Esophagus muscularis mucosa (tissue), 4 donors: Measurements from ENCODE around the gene MR1. TPM values are rescaled to one million over a fixed set of nuclear protein-coding genes. Genes with fewer than 3 reads are reported as not detected.
"Not testable (repeated sequence)": the region's sequence is repeated elsewhere in the genome, so short reads cannot be mapped to it uniquely, and the experiment has no call there.

Experiments used
- DNase-seq: peaks from one replicate; pipeline ENCODE4 v3.0.0-alpha.2; 2017; ENCODE audit errors: extremely low spot score
- H3K27ac ChIP-seq, 4 donors: fragments of 200-600 bp; sonication (generic); replicated peaks in 1 of 4; 1 replicate in 3 of 4; 2 replicates in 1 of 4; pipeline ENCODE4 v1.5.1; 2016 to 2019; ENCODE audit warnings: mild to moderate bottlenecking in 1 of 4
- H3K27me3 ChIP-seq, 4 donors: fragments of 200-600 bp; sonication (generic); one replicate each; pipeline versions ENCODE4 v1.5.1 to v1.6.0; 2016 to 2019
- H3K36me3 ChIP-seq, 4 donors: fragments of 200-600 bp; sonication (generic); one replicate each; pipeline ENCODE4 v1.5.1; 2016 to 2019
- H3K4me1 ChIP-seq, 4 donors: fragments of 200-600 bp; sonication (generic); one replicate each; pipeline ENCODE4 v1.5.1; 2016 to 2019
- H3K4me3 ChIP-seq, 4 donors: fragments of 200-600 bp; sonication (generic); 1 replicate in 2 of 4; 2 replicates in 2 of 4; pipeline ENCODE4 v1.5.1; 2016 to 2019; ENCODE audit warnings: mild to moderate bottlenecking in 4 of 4, moderate library complexity in 1 of 4
- H3K9me3 ChIP-seq, 4 donors: fragments of 200-600 bp; sonication (generic); 1 replicate in 3 of 4; 2 replicates in 1 of 4; pipeline ENCODE4 v1.5.1; 2016 to 2019
- CTCF ChIP-seq, 3 experiments: fragments of 200-600 bp in 2 of 3; fragments of 450-650 bp in 1 of 3; sonication (generic) in 2 of 3; IDR thresholded peaks; one replicate each; pipeline ENCODE4 v1.5.1; 2017 to 2019; ENCODE audit warnings: antibody characterized with exemption in 3 of 3, mild to moderate bottlenecking in 2 of 3, moderate library complexity in 1 of 3
- EP300 ChIP-seq: sonication (generic); formaldehyde crosslinking; IDR thresholded peaks from one replicate; pipeline ENCODE4 v1.6.1; 2017; ENCODE audit warnings: antibody characterized with exemption
- POLR2A ChIP-seq: fragments of 450-650 bp; IDR thresholded peaks from one replicate; pipeline ENCODE4 v1.6.1; 2017; ENCODE audit warnings: antibody characterized with exemption, moderate library complexity, mild to moderate bottlenecking, low read depth
- POLR2AphosphoS5 ChIP-seq, 2 donors: sonication (generic); formaldehyde crosslinking; IDR thresholded peaks; one replicate each; pipeline ENCODE4 v1.6.1; 2017; ENCODE audit warnings: antibody characterized with exemption in 2 of 2
- WGBS: methylation state at CpG from one replicate; pipeline ENCODE4 v1.1.5; 2018; 5-methylcytosine and 5-hydroxymethylcytosine counted together
- intact Hi-C: fragments of 100-400 bp; cut with DNase I; formaldehyde crosslinking; loops from one replicate; pipeline ENCODE4 v1.15.1; 2023
- total RNA-seq, 4 donors: library from RNA; depleted of rRNA; stranded (reverse); fragments of >200 nt; gene quantifications; one replicate each; pipeline versions ENCODE4 v1.1.0 to v1.2.1, GENCODE V29; 2016

MR1 gene
- total RNA-seq, 4 donors from 2014 or later, result 10.8 to 23.5 (median 15.4) TPM

GRCh38 chr1:181057079-181057478 lies 23.3 kb downstream of the MR1 start:
- H3K9me3 ChIP-seq, result peaks cover 0 to 8% (median 0%) of the 10 kb centered on the region in 4 donors
- TF ChIP-seq CTCF (IDR thresholded peaks at IDR 0.05) (no peak), POLR2AphosphoS5 (IDR thresholded peaks at IDR 0.05) (no peak), EP300 (no peak), POLR2A (no peak)
- H3K36me3 ChIP-seq, result peaks cover 0 to 11% (median 6%) of the 10 kb centered on the region in 4 donors
- peak overlapping the region in 3 of 4 donors; percentile 26 to 48 (median 30) for H3K27ac ChIP-seq
- no peak overlapping the region for H3K4me3 ChIP-seq
- no peak for DNase-seq
- H3K4me1 ChIP-seq, result peaks cover 4 to 27% (median 13%) of the 10 kb centered on the region in 4 donors
- no peaks in the 10 kb centered on the region for H3K27me3 ChIP-seq
- intact Hi-C loops, result no loop called here
- 49% methylated on average over 3 of the region's 3 CpGs for WGBS

- peaks cover 4 to 27% (median 13%) of the 10 kb centered on the region in 4 donors for H3K4me1 ChIP-seq
- H3K4me3 ChIP-seq, result no peak overlapping the region
- H3K36me3 ChIP-seq, result peaks cover 0 to 6% (median 0%) of the 10 kb centered on the region in 4 donors
- TF ChIP-seq CTCF (IDR thresholded peaks at IDR 0.05) (no peak), EP300 (no peak), POLR2A (no peak), POLR2AphosphoS5 (IDR thresholded peaks at IDR 0.05) (no peak)
- no peak overlapping the region for H3K27ac ChIP-seq
- H3K27me3 ChIP-seq, result no peaks in the 10 kb centered on the region
- H3K9me3 ChIP-seq, result peaks cover 0 to 8% (median 0%) of the 10 kb centered on the region in 4 donors
- intact Hi-C loops, result no loop called here
- DNase-seq, result no peak
Measured at GRCh38 chr1:181059435-181059834, 25.7 kb downstream of the MR1 start.

GRCh38 chr1:181060066-181060465 lies 26.3 kb downstream of the MR1 start:
- DNase-seq, result no peak
- Histone ChIP-seq H3K9me3 (peaks cover 0 to 8% (median 0%) of the 10 kb centered on the region in 4 donors), H3K27me3 (no peaks in the 10 kb centered on the region), H3K36me3 (peaks cover 0 to 6% (median 0%) of the 10 kb centered on the region in 4 donors), H3K4me3 (no peak overlapping the region), H3K27ac (no peak overlapping the region), H3K4me1 (peaks cover 4 to 27% (median 13%) of the 10 kb centered on the region in 4 donors)
- intact Hi-C loops, result no loop called here
- 94% methylated on average over 1 of the region's 1 CpG for WGBS
- TF ChIP-seq CTCF (IDR thresholded peaks at IDR 0.05) (no peak), POLR2A (no peak), EP300 (no peak), POLR2AphosphoS5 (IDR thresholded peaks at IDR 0.05) (no peak)

- intact Hi-C loops, H3K27ac ChIP-seq, DNase-seq, H3K36me3 ChIP-seq, H3K27me3 ChIP-seq, H3K4me3 ChIP-seq, H3K9me3 ChIP-seq: not testable (repeated sequence)
- WGBS, result 87% methylated on average over 4 of the region's 4 CpGs
- peaks cover 4 to 27% (median 13%) of the 10 kb centered on the region in 4 donors for H3K4me1 ChIP-seq
Measured at GRCh38 chr1:181060947-181061346, 27.2 kb downstream of the MR1 start.

- intact Hi-C loops, result no loop called here
- 46% methylated on average over 2 of the region's 2 CpGs for WGBS
Measured at GRCh38 chr1:181061487-181061886, 27.7 kb downstream of the MR1 start.

More at GRCh38 chr1:181061487-181061886, 27.7 kb downstream of the MR1 start:
- peaks cover 4 to 26% (median 13%) of the 10 kb centered on the region in 4 donors for H3K4me1 ChIP-seq
- H3K36me3 ChIP-seq, result no peaks in the 10 kb centered on the region
- H3K27ac ChIP-seq, result no peak overlapping the region
- peaks cover 0 to 8% (median 0%) of the 10 kb centered on the region in 4 donors for H3K9me3 ChIP-seq
- H3K4me3 ChIP-seq, result no peak overlapping the region
- TF ChIP-seq POLR2A, result no peak
- no peak for TF ChIP-seq EP300
- no peak for TF ChIP-seq CTCF (IDR thresholded peaks at IDR 0.05)
- no peak for TF ChIP-seq POLR2AphosphoS5 (IDR thresholded peaks at IDR 0.05)
- DNase-seq, result no peak
- no peaks in the 10 kb centered on the region for H3K27me3 ChIP-seq
